IMR-90 (cell line): ENCODE data around the gene TCF20. TPM values are rescaled to one million over a fixed set of nuclear protein-coding genes. Genes with fewer than 3 reads are reported as not detected.

Experiments used
- ATAC-seq: fragments of 200-7000 bp; cut with Tn5 transposase; 2 replicates; pipeline ENCODE4 v1.9.1; 2020; ENCODE audit warnings: low read depth, mild to moderate bottlenecking, moderate library complexity
- BruUV-seq: library from RNA; stranded (reverse); fragments of 400-500 nt; replicated peaks from 2 replicates; lab custom pipeline; 2021; lab: Mats Ljungman, UMichigan
- CTCF ChIA-PET: fragments of 300-600 bp; formaldehyde crosslinking; extraction: SDS; loops from one replicate; lab custom pipeline; 2021; ENCODE audit warnings: antibody characterized with exemption; lab: Yijun Ruan, JAX
- POLR2A ChIA-PET: fragments of 300-600 bp; sonication (Branson Sonifier 250); formaldehyde crosslinking; loops from one replicate; lab custom pipeline; 2022; ENCODE audit warnings: antibody characterized with exemption; ENCODE audit not compliant: unreplicated experiment; lab: Charles Lee
- DNase-seq: peaks from one replicate; pipeline ENCODE4 v3.0.0; 2013
- H2AFZ ChIP-seq: replicated peaks from 2 replicates; pipeline ENCODE3; 2013; ENCODE audit warnings: low read length, mild to moderate bottlenecking; ENCODE audit not compliant: poor library complexity
- H2AK5ac ChIP-seq: 2 replicates; pipeline ENCODE4 v1.6.1; 2013; ENCODE audit warnings: low read depth, low read length, inconsistent platforms
- H2AK9ac ChIP-seq: replicated peaks from 2 replicates; pipeline ENCODE3; 2013; ENCODE audit warnings: mild to moderate bottlenecking, low read depth, low read length, moderate library complexity; ENCODE audit not compliant: poor library complexity
- H2BK120ac ChIP-seq: 2 replicates; pipeline ENCODE4 v1.6.1; 2013; ENCODE audit warnings: low read depth, low read length, inconsistent platforms
- H2BK15ac ChIP-seq: 3 replicates; pipeline ENCODE4 v1.6.1; 2013; ENCODE audit warnings: low read depth, low read length, inconsistent platforms
- H2BK20ac ChIP-seq: 2 replicates; pipeline ENCODE4 v1.6.1; 2013; ENCODE audit warnings: low read depth, mild to moderate bottlenecking, inconsistent platforms, low read length, moderate library complexity
- H2BK5ac ChIP-seq: 2 replicates; pipeline ENCODE4 v1.6.1; 2013; ENCODE audit warnings: mild to moderate bottlenecking, low read depth, low read length, inconsistent platforms; ENCODE audit not compliant: poor library complexity, severe bottlenecking
- H3K14ac ChIP-seq: replicated peaks from 2 replicates; pipeline ENCODE4 v1.6.1; 2013; ENCODE audit warnings: low read depth, low read length, inconsistent platforms
- H3K18ac ChIP-seq: 2 replicates; pipeline ENCODE4 v1.6.1; 2013; ENCODE audit warnings: low read depth, low read length, control low read depth
- H3K23ac ChIP-seq: 2 replicates; pipeline ENCODE4 v1.6.1; 2013; ENCODE audit warnings: low read depth, low read length, inconsistent platforms
- H3K27ac ChIP-seq: 2 replicates; pipeline ENCODE4 v1.5.1; 2013; ENCODE audit warnings: mild to moderate bottlenecking, control low read depth, low read length; ENCODE audit not compliant: insufficient read depth
- H3K27me3 ChIP-seq: 2 replicates; pipeline ENCODE4 v1.6.1; 2013; ENCODE audit warnings: low read length; ENCODE audit not compliant: control insufficient read depth, insufficient read depth
- H3K36me3 ChIP-seq: 2 replicates; pipeline ENCODE4 v1.6.1; 2013; ENCODE audit warnings: low read length, mixed read lengths; ENCODE audit not compliant: control insufficient read depth, insufficient read depth
- H3K4ac ChIP-seq: 2 replicates; pipeline ENCODE4 v1.6.1; 2013; ENCODE audit warnings: low read depth, low read length, inconsistent platforms
- H3K4me1 ChIP-seq: 2 replicates; pipeline ENCODE4 v1.6.1; 2013; ENCODE audit warnings: low read length, mixed read lengths; ENCODE audit not compliant: control insufficient read depth, insufficient read depth
- H3K4me2 ChIP-seq: 2 replicates; pipeline ENCODE4 v1.6.1; 2013; ENCODE audit warnings: low read depth, mild to moderate bottlenecking, control low read depth, low read length, moderate library complexity
- H3K4me3 ChIP-seq: 2 replicates; pipeline ENCODE4 v1.5.1; 2013; ENCODE audit warnings: low read depth, mild to moderate bottlenecking, control low read depth, low read length, moderate library complexity; ENCODE audit not compliant: insufficient read depth
- H3K56ac ChIP-seq: 2 replicates; pipeline ENCODE4 v1.6.1; 2013; ENCODE audit warnings: low read length, inconsistent platforms; ENCODE audit not compliant: insufficient read depth; ENCODE audit errors: extremely low read depth
- H3K79me1 ChIP-seq, 2 experiments: 2 replicates each; pipeline ENCODE4 v1.6.1; 2013; ENCODE audit warnings: low read length in 2 of 2, inconsistent platforms in 1 of 2, low read depth in 1 of 2
- H3K9ac ChIP-seq: 2 replicates; pipeline ENCODE4 v1.6.1; 2013; ENCODE audit warnings: low read depth, low read length, control low read depth
- H3K9me1 ChIP-seq: 2 replicates; pipeline ENCODE4 v1.6.1; 2013; ENCODE audit warnings: low read length, inconsistent platforms; ENCODE audit not compliant: insufficient read depth
- H3K9me3 ChIP-seq: 2 replicates; pipeline ENCODE4 v1.6.1; 2013; ENCODE audit warnings: low read length; ENCODE audit not compliant: control insufficient read depth, insufficient read depth
- H4K20me1 ChIP-seq: 2 replicates; pipeline ENCODE4 v1.6.1; 2013; ENCODE audit warnings: low read length, inconsistent platforms; ENCODE audit not compliant: insufficient read depth
- H4K5ac ChIP-seq: 2 replicates; pipeline ENCODE4 v1.6.1; 2013; ENCODE audit warnings: mild to moderate bottlenecking, low read depth, low read length, control low read depth
- H4K8ac ChIP-seq, 2 experiments: 2 replicates each; pipeline ENCODE4 v1.6.1; 2013; ENCODE audit warnings: low read depth in 2 of 2, low read length in 2 of 2, control low read depth in 1 of 2, inconsistent platforms in 1 of 2
- H4K91ac ChIP-seq: 2 replicates; pipeline ENCODE4 v1.6.1; 2013; ENCODE audit warnings: low read depth, low read length, inconsistent platforms; ENCODE audit not compliant: insufficient read depth
- BHLHE40 ChIP-seq: fragments of 150-350 bp; IDR thresholded peaks from 2 replicates; pipeline ENCODE4 v1.6.1; 2016; ENCODE audit warnings: mild to moderate bottlenecking, low read depth, low read length
- CEBPB ChIP-seq: IDR thresholded peaks from 2 replicates; pipeline ENCODE4 v1.6.1; 2012; ENCODE audit warnings: low read depth, low read length, improper control_type of control experiment
- CHD1 ChIP-seq: IDR thresholded peaks from 2 replicates; pipeline ENCODE4 v1.6.1; 2012; ENCODE audit warnings: low read depth, low read length, improper control_type of control experiment
- FOS ChIP-seq: fragments of 150-350 bp; IDR thresholded peaks from 2 replicates; pipeline ENCODE4 v1.6.1; 2016; ENCODE audit warnings: low read depth, low read length
- MAFK ChIP-seq: IDR thresholded peaks from 2 replicates; pipeline ENCODE4 v1.6.1; 2012; ENCODE audit warnings: low read depth, low read length, improper control_type of control experiment
- MAZ ChIP-seq: IDR thresholded peaks from 2 replicates; pipeline ENCODE4 v1.6.1; 2012; ENCODE audit warnings: low read depth, mild to moderate bottlenecking, low read length, improper control_type of control experiment, moderate library complexity, borderline replicate concordance
- MXI1 ChIP-seq: IDR thresholded peaks from 2 replicates; pipeline ENCODE4 v1.6.1; 2012; ENCODE audit warnings: low read depth, mild to moderate bottlenecking, low read length, moderate library complexity, borderline replicate concordance
- NFE2L2 ChIP-seq: fragments of 150-350 bp; IDR thresholded peaks from 2 replicates; pipeline ENCODE4 v1.6.1; 2016; ENCODE audit warnings: low read depth, mild to moderate bottlenecking, low read length
- POLR2A ChIP-seq: IDR thresholded peaks from 2 replicates; pipeline ENCODE4 v1.6.1; 2012; ENCODE audit warnings: mild to moderate bottlenecking, low read depth, low read length
- RAD21 ChIP-seq: IDR thresholded peaks from 2 replicates; pipeline ENCODE4 v1.6.1; 2012; ENCODE audit warnings: low read length, improper control_type of control experiment
- RCOR1 ChIP-seq: IDR thresholded peaks from 2 replicates; pipeline ENCODE4 v1.6.1; 2012; ENCODE audit warnings: mild to moderate bottlenecking, low read length, improper control_type of control experiment; ENCODE audit not compliant: insufficient replicate concordance
- RFX5 ChIP-seq: IDR thresholded peaks from 2 replicates; pipeline ENCODE4 v1.8.0; 2012; ENCODE audit warnings: low read depth, mild to moderate bottlenecking, low read length, moderate library complexity
- SMC3 ChIP-seq: fragments of 150-350 bp; IDR thresholded peaks from 2 replicates; pipeline ENCODE4 v1.6.1; 2016; ENCODE audit warnings: low read depth, mild to moderate bottlenecking, antibody characterized with exemption, low read length, moderate library complexity
- WGBS, 2 experiments: methylation state at CpG; one replicate each; pipeline versions ENCODE4 v1.1.5 to v1.1.7; 2013; ENCODE audit warnings: missing lambda C conversion rate in 2 of 2; ENCODE audit not compliant: insufficient read length in 1 of 2; ENCODE audit errors: extremely low coverage in 2 of 2; 5-methylcytosine and 5-hydroxymethylcytosine counted together
- dilution Hi-C: fragments of 300-500 bp; cut with HindIII; formaldehyde crosslinking; loops from one replicate; pipeline ENCODE4 v1.14.3; 2018; ENCODE audit warnings: low sequenced_read_pairs; ENCODE audit not compliant: unreplicated experiment
- in situ Hi-C: fragments of 300-500 bp; cut with MboI; formaldehyde crosslinking; loops from 3 replicates; pipeline ENCODE4 v1.14.3; 2019; ENCODE audit warnings: low sequenced_read_pairs, inconsistent platforms, mixed read lengths
- intact Hi-C: fragments of 100-400 bp; cut with micrococcal nuclease; formaldehyde crosslinking; loops from 2 replicates; pipeline ENCODE4 v1.10.0; 2022
- polyA plus RNA-seq, 3 experiments: library from polyadenylated mRNA; depleted of rRNA; stranded (reverse); fragments of >200 nt; gene quantifications; 2 replicates each; pipeline ENCODE4 v1.2.3, GENCODE V29; 2012; ENCODE audit warnings: low replicate concordance in 1 of 3
- total RNA-seq: library from RNA; depleted of rRNA; stranded (reverse); fragments of >200 nt; gene quantifications from 2 replicates; pipeline ENCODE4 v1.2.3, GENCODE V29; 2012
- TF ChIP-seq, protein P1 (sequence below): conservative IDR thresholded peaks from 2 replicates; pipeline ENCODE4 v1.5.1; 2012; ENCODE audit warnings: mild to moderate bottlenecking, low read depth, low read length, improper control_type of control experiment

Gene TCF20
- total and polyA plus RNA-seq, 2 of the 4 experiments (the other 2 are of a cell fraction), result 8.9 to 23.7 TPM

DNA sequence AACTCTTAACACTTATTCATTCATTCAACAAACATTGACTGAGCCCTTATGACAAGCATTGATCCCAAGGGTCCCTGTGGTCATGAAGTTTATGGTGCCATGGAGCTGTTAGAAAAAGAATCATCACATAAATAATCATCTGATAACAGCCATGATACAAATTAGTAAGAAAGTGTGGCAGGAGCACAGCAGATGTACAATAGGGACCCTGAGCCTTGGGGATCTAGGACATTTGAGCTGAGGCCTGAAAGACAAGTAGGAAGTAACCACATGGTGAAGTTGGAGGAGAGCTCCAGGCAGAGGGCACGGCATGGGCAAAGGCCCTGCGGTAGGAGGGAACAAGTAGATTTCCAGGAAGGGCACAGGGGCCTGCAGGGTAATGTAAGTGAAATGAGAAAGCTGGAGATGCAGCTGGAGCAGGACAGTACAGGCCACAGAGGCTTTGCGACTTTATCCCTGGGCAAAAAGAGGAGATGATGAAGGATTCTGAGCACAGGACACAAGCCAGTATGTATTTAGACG, 6.8 kb upstream of the TCF20 start:
- Histone ChIP-seq H2BK20ac (no peak overlapping the region), H2AK5ac (no peak overlapping the region), H4K5ac (no peak overlapping the region), H3K4me3 (no peak overlapping the region), H4K91ac (no peak overlapping the region), H3K79me1 (no peaks in the 10 kb centered on the region), H3K23ac (no peak overlapping the region), H2AK9ac (no peak overlapping the region), H4K20me1 (peaks cover 10% of the 10 kb centered on the region; the same call in 1 of the 2 replicates), H3K36me3 (no peaks in the 10 kb centered on the region), H3K27me3 (peaks cover 12% of the 10 kb centered on the region; the same call in 1 of the 2 replicates), H3K4me1 (no peaks in the 10 kb centered on the region), H3K14ac (no peak overlapping the region), H2BK120ac (no peak overlapping the region), H4K8ac (no peak overlapping the region), H3K27ac (no peak overlapping the region), H3K18ac (no peak overlapping the region), H3K9me1 (no peaks in the 10 kb centered on the region), H2BK5ac (no peak overlapping the region), H2AFZ (no peak overlapping the region), H3K9me3 (no peaks in the 10 kb centered on the region), H3K4me2 (no peak overlapping the region), H3K56ac (no peak overlapping the region), H3K4ac (no peak overlapping the region), H3K9ac (no peak overlapping the region), H2BK15ac (no peak overlapping the region)
- dilution Hi-C loops, result no loop called here
- ChIA-PET CTCF (no interaction called here), POLR2A (no interaction called here)
- BruUV-seq, result no TSS peak
- in situ Hi-C loops, result no loop called here
- no peak for TF ChIP-seq CEBPB
- TF ChIP-seq FOS, result no peak
- no peak for TF ChIP-seq RCOR1
- no peak for TF ChIP-seq POLR2A
- TF ChIP-seq, protein P1, sequence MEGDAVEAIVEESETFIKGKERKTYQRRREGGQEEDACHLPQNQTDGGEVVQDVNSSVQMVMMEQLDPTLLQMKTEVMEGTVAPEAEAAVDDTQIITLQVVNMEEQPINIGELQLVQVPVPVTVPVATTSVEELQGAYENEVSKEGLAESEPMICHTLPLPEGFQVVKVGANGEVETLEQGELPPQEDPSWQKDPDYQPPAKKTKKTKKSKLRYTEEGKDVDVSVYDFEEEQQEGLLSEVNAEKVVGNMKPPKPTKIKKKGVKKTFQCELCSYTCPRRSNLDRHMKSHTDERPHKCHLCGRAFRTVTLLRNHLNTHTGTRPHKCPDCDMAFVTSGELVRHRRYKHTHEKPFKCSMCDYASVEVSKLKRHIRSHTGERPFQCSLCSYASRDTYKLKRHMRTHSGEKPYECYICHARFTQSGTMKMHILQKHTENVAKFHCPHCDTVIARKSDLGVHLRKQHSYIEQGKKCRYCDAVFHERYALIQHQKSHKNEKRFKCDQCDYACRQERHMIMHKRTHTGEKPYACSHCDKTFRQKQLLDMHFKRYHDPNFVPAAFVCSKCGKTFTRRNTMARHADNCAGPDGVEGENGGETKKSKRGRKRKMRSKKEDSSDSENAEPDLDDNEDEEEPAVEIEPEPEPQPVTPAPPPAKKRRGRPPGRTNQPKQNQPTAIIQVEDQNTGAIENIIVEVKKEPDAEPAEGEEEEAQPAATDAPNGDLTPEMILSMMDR, result no peak
- TF ChIP-seq MAFK, result no peak
- TF ChIP-seq NFE2L2, result no peak
- no peak for TF ChIP-seq MXI1
- TF ChIP-seq RFX5, result no peak
- TF ChIP-seq MAZ, result no peak
- no peak for TF ChIP-seq CHD1
- TF ChIP-seq SMC3, result no peak
- TF ChIP-seq BHLHE40, result no peak
- TF ChIP-seq RAD21, result no peak
- intact Hi-C loops, result no loop called here
- ATAC-seq (no peak), DNase-seq (no peak)
- 92% methylated on average over 3 of the region's 4 CpGs; no CpG with 5 or more reads in 1 of the 2 experiments for WGBS, 2 experiments
